ENCODE measurements around the gene PLXNA2. TPM values are rescaled to one million over a fixed set of nuclear protein-coding genes. Genes with fewer than 3 reads are reported as not detected.

Gene PLXNA2
- total and polyA plus RNA-seq, 2 of the 4 experiments (the other 2 are of a cell fraction), result 0.72 to 1.1 TPM

GRCh38 chr1:208126108-208126507, 118.1 kb downstream of the PLXNA2 start:
- POLR2A ChIA-PET (ENCODE audit: unreplicated experiment), result no interaction called here
- CTCF ChIA-PET, result interaction anchor here (0.6 kb wide), 1 partner anchor 104 kb away, joined by 3 read pairs; no protein-coding TSS in a partner anchor

More at GRCh38 chr1:208126108-208126507, 118.1 kb downstream of the PLXNA2 start:
- Histone ChIP-seq H3K27me3 (ENCODE audit: control insufficient read depth, insufficient read depth, low read length) (no peaks in the 10 kb centered on the region), H3K4ac (ENCODE audit: low read depth, low read length) (no peak overlapping the region), H2BK120ac (ENCODE audit: low read depth, low read length) (no peak overlapping the region), H3K56ac (ENCODE audit: extremely low read depth, insufficient read depth, low read length) (no peak overlapping the region), H3K36me3 (ENCODE audit: control insufficient read depth, insufficient read depth, low read length) (no peaks in the 10 kb centered on the region), H2AFZ (replicated peaks; ENCODE audit: low read length, poor library complexity) (no peak overlapping the region), H3K18ac (ENCODE audit: low read depth, low read length) (no peak overlapping the region), H3K9ac (ENCODE audit: low read depth, low read length) (no peak overlapping the region), H4K91ac (ENCODE audit: insufficient read depth, low read depth, low read length) (no peak overlapping the region), H3K9me3 (ENCODE audit: control insufficient read depth, insufficient read depth, low read length) (no peaks in the 10 kb centered on the region), H2BK5ac (ENCODE audit: low read depth, low read length, poor library complexity, severe bottlenecking) (no peak overlapping the region), H3K9me1 (ENCODE audit: insufficient read depth, low read length) (peaks cover 2% of the 10 kb centered on the region; the same call in 1 of the 2 replicates), H3K4me2 (ENCODE audit: low read depth, low read length) (no peak overlapping the region), H3K4me3 (ENCODE audit: insufficient read depth, low read depth, low read length) (no peak overlapping the region), H3K14ac (replicated peaks; ENCODE audit: low read depth, low read length) (no peak overlapping the region), H2BK20ac (ENCODE audit: low read depth, low read length) (no peak overlapping the region), H4K20me1 (ENCODE audit: insufficient read depth, low read length) (no peaks in the 10 kb centered on the region), H2BK15ac (ENCODE audit: low read depth, low read length) (no peak overlapping the region), H3K4me1 (ENCODE audit: control insufficient read depth, insufficient read depth, low read length) (no peaks in the 10 kb centered on the region), H3K23ac (ENCODE audit: low read depth, low read length) (no peak overlapping the region), H3K27ac (ENCODE audit: insufficient read depth, low read length) (no peak overlapping the region), H2AK9ac (replicated peaks; ENCODE audit: low read depth, low read length, poor library complexity) (no peak overlapping the region), H3K79me1 (ENCODE audit: low read depth in 1 of 2, low read length in 2 of 2) (no peaks in the 10 kb centered on the region; a peak in 1 of 4 replicates), H4K8ac (ENCODE audit: low read depth in 2 of 2, low read length in 2 of 2) (no peak overlapping the region), H2AK5ac (ENCODE audit: low read depth, low read length) (no peak overlapping the region), H4K5ac (ENCODE audit: low read depth, low read length) (no peak overlapping the region)
- dilution Hi-C loops (cut with HindIII; ENCODE audit: low sequenced_read_pairs, unreplicated experiment), result no loop called here
- in situ Hi-C loops (cut with MboI; ENCODE audit: low sequenced_read_pairs), result no loop called here
- intact Hi-C loops (cut with micrococcal nuclease), result no loop called here
- WGBS, 2 experiments (ENCODE audit: extremely low coverage in 2 of 2, insufficient read length in 1 of 2), result no CpG with 5 or more reads among the region's 2 CpGs
- TF ChIP-seq MAZ (IDR thresholded peaks at IDR 0.05; ENCODE audit: borderline replicate concordance, low read depth, low read length), result no peak
- TF ChIP-seq NFE2L2 (IDR thresholded peaks at IDR 0.05; ENCODE audit: low read depth, low read length), result no peak
- TF ChIP-seq RAD21 (IDR thresholded peaks at IDR 0.05; ENCODE audit: low read length), result no peak
- TF ChIP-seq MAFK (IDR thresholded peaks at IDR 0.05; ENCODE audit: low read depth, low read length), result no peak
- TF ChIP-seq RFX5 (IDR thresholded peaks at IDR 0.05; ENCODE audit: low read depth, low read length), result no peak
- no peak for TF ChIP-seq MXI1 (IDR thresholded peaks at IDR 0.05; ENCODE audit: borderline replicate concordance, low read depth, low read length)
- TF ChIP-seq CEBPB (IDR thresholded peaks at IDR 0.05; ENCODE audit: low read depth, low read length), result no peak
- no peak for TF ChIP-seq POLR2A (IDR thresholded peaks at IDR 0.05; ENCODE audit: low read depth, low read length)
- TF ChIP-seq RCOR1 (IDR thresholded peaks at IDR 0.05; ENCODE audit: insufficient replicate concordance, low read length), result no peak
- no peak for TF ChIP-seq BHLHE40 (IDR thresholded peaks at IDR 0.05; ENCODE audit: low read depth, low read length)
- no peak for TF ChIP-seq SMC3 (IDR thresholded peaks at IDR 0.05; ENCODE audit: low read depth, low read length)
- DNase-seq, result no peak
- no TSS peak for BruUV-seq (replicated peaks)
- ATAC-seq (ENCODE audit: low read depth), result no peak
